Mammary epithelial cell (primary cell): ENCODE measurements around the gene FOXS1.

Experiments
- CTCF ChIP-seq, 2 donors: IDR thresholded peaks in 1 of 2; conservative IDR thresholded peaks in 1 of 2; 2 replicates each; pipeline ENCODE4 v1.5.1; 2011 to 2012; ENCODE audit warnings: inconsistent platforms in 2 of 2, low read length in 2 of 2, mild to moderate bottlenecking in 2 of 2, control low read depth in 1 of 2, low read depth in 1 of 2; ENCODE audit not compliant: insufficient read depth in 1 of 2; ENCODE audit errors: extremely low read depth in 1 of 2
- EZH2 ChIP-seq: IDR thresholded peaks from 2 replicates; pipeline ENCODE4 v1.6.1; 2012; ENCODE audit warnings: low read length, inconsistent platforms, borderline replicate concordance

- no peak for TF ChIP-seq EZH2
- no peak for TF ChIP-seq CTCF (conservative IDR thresholded peaks at IDR 0.05 in 1 of 2, IDR thresholded peaks at IDR 0.05 in 1 of 2; ENCODE audit: extremely low read depth in 1 of 2, insufficient read depth in 1 of 2, low read depth in 1 of 2, low read length in 2 of 2)
These were observed 19.4 kb upstream of the FOXS1 start for GRCh38 chr20:31864521-31865400.
